Liver (tissue), 9 donors: Measurements from ENCODE around the gene NKD1. TPM values are rescaled to one million over a fixed set of nuclear protein-coding genes. Genes with fewer than 3 reads are reported as not detected.

Experiments
- DNase-seq: peaks from one replicate; pipeline ENCODE4 v3.0.0-alpha.2; 2017; ENCODE audit warnings: low spot score
- H3K27ac ChIP-seq, 2 donors: one replicate each; pipeline ENCODE4 v1.7.0; 2013; ENCODE audit warnings: inconsistent platforms in 2 of 2, low read length in 2 of 2, control low read depth in 1 of 2, low read depth in 1 of 2, mild to moderate bottlenecking in 1 of 2
- H3K27me3 ChIP-seq, 4 donors: one replicate each; pipeline versions ENCODE4 v1.6.1 to v1.7.0; 2013; ENCODE audit warnings: low read length in 3 of 4, inconsistent platforms in 1 of 4, mild to moderate bottlenecking in 1 of 4, moderate library complexity in 1 of 4; ENCODE audit not compliant: control insufficient read depth in 4 of 4, insufficient read depth in 4 of 4
- H3K36me3 ChIP-seq, 4 donors: one replicate each; pipeline versions ENCODE4 v1.6.1 to v1.7.0; 2013; ENCODE audit warnings: low read length in 3 of 4, mild to moderate bottlenecking in 3 of 4, low read depth in 1 of 4, moderate library complexity in 1 of 4; ENCODE audit not compliant: control insufficient read depth in 4 of 4, insufficient read depth in 3 of 4
- H3K4me1 ChIP-seq, 4 donors: one replicate each; pipeline versions ENCODE4 v1.6.1 to v1.7.0; 2013; ENCODE audit warnings: low read length in 3 of 4, mild to moderate bottlenecking in 3 of 4, moderate library complexity in 1 of 4; ENCODE audit not compliant: control insufficient read depth in 4 of 4, insufficient read depth in 4 of 4
- H3K4me3 ChIP-seq, 3 donors: one replicate each; pipeline versions ENCODE4 v1.6.1 to v1.7.0; 2013; ENCODE audit warnings: low read length in 3 of 3, control low read depth in 1 of 3, low read depth in 1 of 3, mild to moderate bottlenecking in 1 of 3
- H3K9ac ChIP-seq, 2 donors: one replicate each; pipeline ENCODE4 v1.7.0; 2013; ENCODE audit warnings: low read length in 2 of 2, mild to moderate bottlenecking in 2 of 2, moderate library complexity in 2 of 2, control low read depth in 1 of 2, low read depth in 1 of 2
- H3K9me3 ChIP-seq, 4 donors: one replicate each; pipeline versions ENCODE4 v1.6.1 to v1.7.0; 2013; ENCODE audit warnings: low read length in 3 of 4; ENCODE audit not compliant: control insufficient read depth in 4 of 4
- CTCF ChIP-seq: fragments of 150-350 bp; IDR thresholded peaks from 2 replicates; pipeline ENCODE4 v1.5.1; 2017; ENCODE audit warnings: improper control_type of control experiment, low read depth, low read length; ENCODE audit not compliant: missing input control
- EGR1 ChIP-seq, 2 donors: IDR thresholded peaks; 2 replicates each; pipeline ENCODE4 v1.6.1; 2016 to 2018; ENCODE audit warnings: antibody characterized with exemption in 2 of 2, low read depth in 2 of 2
- FOXA1 ChIP-seq: IDR thresholded peaks from 2 replicates; pipeline ENCODE4 v1.6.1; 2016; ENCODE audit warnings: antibody characterized with exemption
- FOXA2 ChIP-seq: IDR thresholded peaks from 2 replicates; pipeline ENCODE4 v1.6.1; 2016; ENCODE audit warnings: antibody characterized with exemption
- GABPA ChIP-seq, 2 donors: IDR thresholded peaks in 1 of 2; conservative IDR thresholded peaks in 1 of 2; 2 replicates each; pipeline ENCODE4 v1.6.1; 2016; ENCODE audit warnings: antibody characterized with exemption in 2 of 2, mild to moderate bottlenecking in 1 of 2, moderate library complexity in 1 of 2
- HNF4A ChIP-seq, 2 donors: conservative IDR thresholded peaks; 2 replicates each; pipeline ENCODE4 v1.6.1; 2016; ENCODE audit warnings: antibody characterized with exemption in 2 of 2, mild to moderate bottlenecking in 2 of 2
- HNF4G ChIP-seq: IDR thresholded peaks from 2 replicates; pipeline ENCODE4 v1.6.1; 2016; ENCODE audit warnings: antibody characterized with exemption
- JUND ChIP-seq, 2 donors: IDR thresholded peaks; 2 replicates each; pipeline ENCODE4 v1.6.1; 2016; ENCODE audit warnings: antibody characterized with exemption in 2 of 2
- MAX ChIP-seq: IDR thresholded peaks from 2 replicates; pipeline ENCODE4 v1.6.1; 2016; ENCODE audit warnings: antibody characterized with exemption
- RAD21 ChIP-seq, 2 donors: IDR thresholded peaks; 2 replicates each; pipeline ENCODE4 v1.6.1; 2016; ENCODE audit warnings: antibody characterized with exemption in 2 of 2, mild to moderate bottlenecking in 2 of 2
- RXRA ChIP-seq, 2 donors: IDR thresholded peaks; 2 replicates each; pipeline ENCODE4 v1.6.1; 2017 to 2018; ENCODE audit warnings: antibody characterized with exemption in 2 of 2, mild to moderate bottlenecking in 1 of 2
- SP1 ChIP-seq: IDR thresholded peaks from 2 replicates; pipeline ENCODE4 v1.6.1; 2018; ENCODE audit warnings: antibody characterized with exemption, mild to moderate bottlenecking
- WGBS: extraction: QIAGEN DNeasy Blood & Tissue Kit; methylation state at CpG from one replicate; pipeline ENCODE4 v1.1.7; 2013; 5-methylcytosine and 5-hydroxymethylcytosine counted together
- polyA plus RNA-seq, 2 donors: library from polyadenylated mRNA; stranded (reverse) in 1 of 2; unstranded in 1 of 2; fragments of 200-250 nt in 1 of 2; fragments of >200 nt in 1 of 2; fragmentation: Nextera tagmentation in 1 of 2; extraction: Ambion mirVana in 1 of 2; gene quantifications; one replicate each; pipeline versions ENCODE4 v1.2.1 to v1.2.3, GENCODE V29; 2013 to 2015
- total RNA-seq, 2 donors: library from RNA; depleted of rRNA; stranded (reverse); fragments of >200 nt; gene quantifications; one replicate each; pipeline ENCODE4 v1.2.3, GENCODE V29; 2014
- TF ChIP-seq, protein P1 (sequence below): IDR thresholded peaks from 2 replicates; pipeline ENCODE4 v1.6.1; 2016; ENCODE audit warnings: antibody characterized with exemption
- donor health status: healthy.
- donor health status: healthy.
- donor health status: healthy.
- donor health status: healthy.
- donor health status: healthy.

The NKD1 gene
- total and polyA plus RNA-seq, 4 donors = 0.28 to 3.5 (median 0.85) TPM

DNA sequence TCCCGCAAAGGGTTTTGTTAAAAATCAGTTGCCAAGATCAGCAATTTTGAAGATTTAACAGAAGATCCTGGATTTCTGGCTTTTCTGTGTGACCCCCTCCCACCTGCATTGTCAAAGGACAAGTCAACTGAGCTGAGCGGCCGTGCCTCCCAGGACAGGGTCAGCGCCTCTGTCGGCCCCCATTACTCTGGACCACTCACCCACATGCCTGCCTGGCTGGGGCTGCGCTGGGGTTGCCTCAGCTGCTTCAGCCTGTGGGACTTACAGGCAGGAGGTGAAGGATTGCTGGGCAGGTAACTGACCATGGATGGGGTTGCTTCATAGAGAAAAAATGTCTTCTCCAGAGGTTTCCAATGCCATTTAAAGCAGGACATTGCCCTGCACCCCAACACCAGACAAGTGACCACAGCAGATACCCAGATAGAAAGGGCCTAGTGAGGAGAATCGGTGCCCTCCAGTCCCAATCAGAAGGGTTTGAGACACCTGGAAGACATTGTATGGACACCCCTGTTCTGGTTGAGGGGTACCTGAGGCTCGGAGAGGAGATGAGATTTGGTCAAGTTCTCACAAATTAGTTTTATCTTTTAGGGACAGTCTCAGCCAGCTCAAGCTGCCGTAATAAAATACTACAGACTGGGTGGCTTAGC, 80.1 kb downstream of the NKD1 start (continued):
- no peak for TF ChIP-seq SP1

GRCh38 chr16:50629334-50629733, 81.1 kb downstream of the NKD1 start:
- Histone ChIP-seq H3K27me3 (no peaks in the 10 kb centered on the region), H3K9ac (no peak overlapping the region), H3K36me3 (no peaks in the 10 kb centered on the region), H3K4me3 (no peak overlapping the region), H3K4me1 (no peaks in the 10 kb centered on the region), H3K27ac (no peak overlapping the region), H3K9me3 (no peaks in the 10 kb centered on the region)
- TF ChIP-seq RAD21 (IDR thresholded peaks at IDR 0.05) = no peak
- no peak for TF ChIP-seq FOXA2
- no peak for TF ChIP-seq HNF4A (conservative IDR thresholded peaks at IDR 0.05)
- no peak for TF ChIP-seq JUND (IDR thresholded peaks at IDR 0.05)
- no peak for TF ChIP-seq GABPA (IDR thresholded peaks at IDR 0.05 in 1 of 2, conservative IDR thresholded peaks at IDR 0.05 in 1 of 2)
- TF ChIP-seq CTCF = no peak
- no peak for TF ChIP-seq EGR1 (IDR thresholded peaks at IDR 0.05; ENCODE audit: low read depth in 2 of 2)
- no peak for TF ChIP-seq RXRA (IDR thresholded peaks at IDR 0.05)
- no peak for TF ChIP-seq MAX
- no peak for TF ChIP-seq FOXA1
- no peak for TF ChIP-seq SP1
- no peak for TF ChIP-seq HNF4G
- TF ChIP-seq, protein P1, sequence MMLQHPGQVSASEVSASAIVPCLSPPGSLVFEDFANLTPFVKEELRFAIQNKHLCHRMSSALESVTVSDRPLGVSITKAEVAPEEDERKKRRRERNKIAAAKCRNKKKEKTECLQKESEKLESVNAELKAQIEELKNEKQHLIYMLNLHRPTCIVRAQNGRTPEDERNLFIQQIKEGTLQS = no peak
- WGBS = 91% methylated on average over 4 of the region's 4 CpGs
- DNase-seq = no peak

DNA sequence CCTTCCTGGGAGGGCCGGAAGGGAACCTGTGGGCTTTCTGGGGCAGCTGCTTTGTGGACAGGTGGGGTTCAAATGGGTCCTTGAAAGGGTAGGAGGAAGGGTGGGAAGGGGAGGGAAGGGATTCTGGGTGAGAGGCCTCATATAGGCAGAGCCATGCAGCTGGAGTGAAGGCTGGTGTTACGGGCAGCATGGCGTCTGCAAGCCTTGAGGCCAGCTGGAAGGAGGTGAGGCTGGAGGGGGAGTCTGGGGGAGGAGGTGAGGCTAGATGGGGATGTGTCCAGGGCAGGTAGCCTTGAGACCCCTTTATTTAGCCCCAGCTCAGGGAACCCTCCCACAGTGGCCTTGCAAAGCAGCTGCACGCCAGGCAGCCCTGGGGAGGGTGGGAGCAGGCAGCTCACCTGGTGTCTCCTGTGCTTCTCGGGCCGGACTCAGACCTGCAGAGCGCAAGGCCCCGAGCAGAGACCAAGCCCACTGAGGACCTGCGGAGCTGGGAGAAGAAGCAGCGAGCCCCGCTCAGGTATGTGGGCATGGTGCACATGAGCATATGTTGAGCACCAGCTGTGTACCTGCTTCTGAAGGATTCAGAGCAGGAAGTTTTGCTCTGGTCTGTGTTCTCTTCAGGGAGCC, 82.3 kb downstream of the NKD1 start:
- TF ChIP-seq RXRA (IDR thresholded peaks at IDR 0.05) = no peak
- no peak for TF ChIP-seq EGR1 (IDR thresholded peaks at IDR 0.05; ENCODE audit: low read depth in 2 of 2)
- TF ChIP-seq, protein P1 = no peak
- no peak for TF ChIP-seq GABPA (IDR thresholded peaks at IDR 0.05 in 1 of 2, conservative IDR thresholded peaks at IDR 0.05 in 1 of 2)
- Histone ChIP-seq H3K4me1 (no peaks in the 10 kb centered on the region), H3K9ac (no peak overlapping the region), H3K9me3 (no peaks in the 10 kb centered on the region), H3K27me3 (no peaks in the 10 kb centered on the region), H3K36me3 (no peaks in the 10 kb centered on the region), H3K27ac (no peak overlapping the region), H3K4me3 (no peak overlapping the region)
- 95% methylated on average over 11 of the region's 11 CpGs for WGBS
- no peak for DNase-seq
